Right lobe of liver (tissue), 4 donors: Measurements from ENCODE around the gene TPBGL.

ENCODE experiments used
- CTCF ChIP-seq, 4 donors: fragments of 200-600 bp in 3 of 4; fragments of 450-650 bp in 1 of 4; IDR thresholded peaks; one replicate each; pipeline versions ENCODE4 v1.5.1 to v1.8.0; 2016 to 2022; ENCODE audit warnings: antibody characterized with exemption in 4 of 4, mild to moderate bottlenecking in 2 of 4
- POLR2A ChIP-seq: fragments of 450-650 bp; IDR thresholded peaks from one replicate; pipeline ENCODE4 v1.6.1; 2017; ENCODE audit warnings: antibody characterized with exemption, mild to moderate bottlenecking
- donor health status: DM: no; HTN: no; CAD: no.
- donor health status: DM: no; HTN: no; CAD: no.
- donor health status: DM: no; HTN: yes; CAD: no.

- TF ChIP-seq CTCF (IDR thresholded peaks at IDR 0.05) (no peak), POLR2A (no peak)
These were observed 37.6 kb downstream of the TPBGL start for GRCh38 chr11:75277991-75278790.
